Putamen (tissue), 1 donor: ENCODE measurements around the gene SLC25A22.
A peak's percentile ranks its signal among the peaks of the same experiment; 100 is the strongest.

Experiments used
- DNase-seq: peaks from one replicate; pipeline ENCODE4 v3.0.0-alpha.2; 2016; ENCODE audit warnings: low spot score

Gene SLC25A22

GRCh38 chr11:771617-772204, 26.4 kb downstream of the SLC25A22 start:
- DNase-seq: no peak

- no peak for DNase-seq
These were observed 27.2 kb downstream of the SLC25A22 start for GRCh38 chr11:770642-771616.

DNA sequence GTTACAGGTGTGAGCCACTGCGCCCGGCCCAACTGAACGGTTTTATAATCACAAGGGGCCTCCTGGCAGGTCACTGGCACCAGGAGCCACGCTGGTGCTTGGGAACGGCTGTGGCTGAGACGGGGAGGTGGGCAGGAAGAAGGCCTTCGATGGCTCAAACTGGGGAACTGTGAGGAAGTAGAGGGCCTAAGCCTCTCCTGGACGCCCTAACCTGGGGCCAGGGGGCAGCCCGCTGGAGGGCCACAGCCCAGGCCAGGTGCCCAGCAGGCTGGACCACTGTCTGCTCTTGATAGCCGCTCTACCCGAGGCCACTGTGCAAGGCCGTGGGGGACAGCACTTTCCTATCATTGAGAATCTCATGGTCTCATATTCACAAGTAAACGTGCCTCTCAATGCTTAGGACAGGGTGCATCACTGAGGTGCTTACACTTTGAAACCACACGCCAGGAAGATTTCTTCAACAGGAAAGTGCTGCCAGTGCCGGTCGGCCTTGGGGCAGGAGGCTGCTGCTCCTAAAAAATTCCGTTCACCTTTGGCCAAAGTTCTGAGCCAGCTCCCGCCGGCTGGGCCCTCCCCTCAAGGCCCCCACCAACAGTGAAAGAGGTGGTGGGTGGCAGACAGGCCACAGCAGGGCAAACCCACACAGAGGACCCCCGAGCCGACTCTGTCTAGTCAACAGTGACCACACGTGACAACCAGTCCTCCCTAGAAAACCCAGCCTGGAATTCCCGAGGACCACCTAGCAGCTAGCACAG, 28.0 kb downstream of the SLC25A22 start:
- no peak for DNase-seq

GRCh38 chr11:767238-767637, 30.8 kb downstream of the SLC25A22 start:
- no peak for DNase-seq

- no peak for DNase-seq
These were observed 31.2 kb downstream of the SLC25A22 start for GRCh38 chr11:766936-767210.

DNA sequence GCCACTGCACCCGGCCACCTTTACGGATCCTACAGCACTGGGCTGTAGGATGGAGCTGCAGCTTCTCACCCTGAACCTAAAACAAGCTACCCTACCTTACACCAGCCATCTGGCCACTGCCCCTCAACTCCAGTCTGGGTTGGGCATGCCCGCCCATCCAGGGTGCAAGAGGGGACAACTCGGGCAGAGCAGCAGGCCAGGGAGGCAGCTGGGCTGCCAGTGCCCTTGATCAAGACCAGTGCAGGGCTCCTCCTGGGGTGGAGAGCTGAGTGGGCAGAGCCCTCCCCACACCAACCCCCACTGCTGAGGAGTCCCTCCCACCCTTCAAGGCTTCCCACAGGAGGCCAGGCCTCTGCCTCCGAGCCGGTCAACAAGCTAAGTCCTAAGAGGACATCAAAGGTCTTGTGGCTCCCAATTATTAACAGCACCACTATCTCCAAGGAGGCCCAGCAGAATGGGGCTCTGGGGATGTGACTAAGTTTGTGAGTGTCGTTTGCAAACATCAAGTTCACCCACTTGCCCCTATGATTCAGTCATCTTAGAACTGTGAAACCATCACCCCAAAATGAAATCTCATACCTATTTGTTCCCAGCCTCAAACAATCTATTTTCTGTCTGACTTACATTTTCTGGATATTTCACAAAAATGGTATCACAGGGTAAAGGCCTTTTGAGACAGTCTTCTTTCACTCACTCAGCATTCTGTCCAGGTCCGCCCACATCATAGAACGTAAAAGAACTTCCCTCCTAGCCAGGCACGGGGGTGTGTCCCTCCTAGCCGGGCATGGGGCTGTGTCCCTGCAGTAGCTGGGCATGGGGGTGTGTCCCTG, 31.8 kb downstream of the SLC25A22 start:
- DNase-seq: no peak

- no peak for DNase-seq
These were observed 32.3 kb downstream of the SLC25A22 start for GRCh38 chr11:765802-766091.

- no peak for DNase-seq
These were observed 32.9 kb downstream of the SLC25A22 start for GRCh38 chr11:765025-765801.

GRCh38 chr11:764322-765024, 33.6 kb downstream of the SLC25A22 start:
- no peak for DNase-seq

- no peak for DNase-seq
These were observed 34.3 kb downstream of the SLC25A22 start for GRCh38 chr11:763549-764321.

- no peak for DNase-seq
These were observed 35.0 kb downstream of the SLC25A22 start for GRCh38 chr11:763073-763463.

- DNase-seq: no peak
These were observed 35.5 kb downstream of the SLC25A22 start for GRCh38 chr11:762421-763072.

DNA sequence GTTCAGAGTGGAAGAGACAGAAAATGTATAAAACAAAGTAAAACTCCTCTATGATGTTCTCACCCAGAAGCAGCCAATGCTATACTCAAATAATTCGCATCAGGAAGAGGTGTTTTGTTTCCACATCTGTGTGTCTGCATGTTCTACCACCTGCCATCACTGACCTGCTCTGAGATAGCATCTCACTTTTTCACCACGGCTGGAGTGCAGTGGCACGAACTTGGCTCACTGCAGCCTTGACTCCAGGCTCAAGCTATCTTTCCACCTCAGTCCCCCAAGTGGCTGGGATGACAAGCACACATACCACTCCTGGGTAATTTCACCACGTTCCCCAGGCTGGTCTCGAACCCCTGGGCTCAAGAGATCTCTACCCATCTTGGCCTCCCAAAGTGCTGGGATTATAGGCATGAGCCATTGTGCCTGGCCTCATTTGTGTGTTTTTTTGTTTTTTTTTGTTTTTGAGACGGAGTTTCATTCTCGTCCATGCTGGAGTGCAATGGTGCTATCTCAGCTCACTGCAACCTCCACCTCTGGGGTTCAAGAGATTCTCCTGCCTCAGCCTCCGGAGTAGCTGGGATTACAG, 36.5 kb downstream of the SLC25A22 start:
- DNase-seq: no peak

DNA sequence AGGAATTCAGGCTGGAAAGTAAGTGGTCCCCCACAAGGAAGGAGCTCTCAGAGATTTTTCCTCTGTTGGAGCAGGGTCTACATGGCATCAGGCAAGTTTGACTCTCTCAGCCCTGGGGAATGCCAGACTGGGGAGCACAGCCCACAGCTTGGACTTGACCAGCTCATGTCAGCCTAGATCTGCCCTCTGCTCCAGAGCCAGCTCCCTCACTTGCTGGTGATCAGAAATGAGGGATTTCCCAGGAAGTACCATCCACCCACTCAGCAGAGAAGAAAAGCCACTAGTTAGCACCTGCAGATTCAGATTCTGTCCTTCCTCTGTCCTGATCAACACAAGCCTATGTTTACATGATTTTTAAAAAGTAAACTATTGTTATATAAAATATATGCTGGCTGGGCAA, 37.8 kb downstream of the SLC25A22 start:
- DNase-seq: no peak

DNA sequence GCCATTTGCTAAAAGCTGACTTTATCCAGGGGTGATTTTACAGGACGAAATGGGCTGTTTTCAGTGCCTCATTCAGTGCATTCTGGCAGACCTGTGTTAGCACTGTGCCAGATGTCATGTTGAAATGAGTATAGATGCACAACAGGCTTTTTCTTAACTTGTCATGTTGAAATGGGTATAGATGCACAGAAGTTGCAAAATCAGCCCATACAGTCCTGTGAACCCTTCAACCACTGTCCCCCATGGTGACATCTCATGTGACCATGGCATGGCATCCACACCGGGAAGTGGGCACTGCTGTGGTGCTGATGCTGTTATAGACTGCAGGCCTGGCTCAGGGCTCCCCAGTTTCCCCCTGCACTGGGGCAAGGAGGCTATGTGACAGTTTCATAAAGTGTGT, 48.4 kb downstream of the SLC25A22 start:
- no peak for DNase-seq

GRCh38 chr11:748007-748359, 50.1 kb downstream of the SLC25A22 start:
- no peak for DNase-seq

GRCh38 chr11:747158-748006, 50.7 kb downstream of the SLC25A22 start, which contains the start of gene TALDO1:
TALDO1 (plus strand) TSS chr11:747464; CDS start chr11:747482, 18 bp downstream.
- peak; percentile 91 for DNase-seq
